Skeletal muscle cell (primary cell): Measurements from ENCODE around the gene CD93.

Experiments used
- DNase-seq: peaks from one replicate; pipeline ENCODE4 v3.0.0-alpha.2; 2010; ENCODE audit warnings: low read depth
- H3K4me3 ChIP-seq: 2 replicates; pipeline ENCODE4 v1.5.1; 2011; ENCODE audit warnings: low read depth, mild to moderate bottlenecking, control low read depth, low read length, moderate library complexity

CD93 gene

DNA sequence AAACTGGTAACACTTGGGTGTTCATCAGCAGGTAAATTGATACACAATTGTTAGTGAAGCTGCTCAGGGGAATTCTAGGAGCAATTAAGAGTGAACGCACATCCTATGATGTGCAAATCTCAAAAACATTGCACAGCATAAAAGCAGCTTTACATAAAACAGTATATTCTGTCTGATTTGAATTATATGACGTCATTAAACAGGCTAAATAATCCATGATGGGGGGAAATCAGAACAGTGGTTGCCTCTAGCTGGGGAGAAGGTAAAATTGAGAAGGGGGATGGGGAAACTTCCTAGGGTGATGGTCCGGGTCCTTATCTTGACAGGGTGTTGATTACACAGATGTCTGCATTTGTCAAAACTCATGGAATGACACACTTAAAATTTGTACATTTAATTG is 19.4 kb downstream of the CD93 start:
- no peak for DNase-seq
- H3K4me3 ChIP-seq, result no peak overlapping the region

DNA sequence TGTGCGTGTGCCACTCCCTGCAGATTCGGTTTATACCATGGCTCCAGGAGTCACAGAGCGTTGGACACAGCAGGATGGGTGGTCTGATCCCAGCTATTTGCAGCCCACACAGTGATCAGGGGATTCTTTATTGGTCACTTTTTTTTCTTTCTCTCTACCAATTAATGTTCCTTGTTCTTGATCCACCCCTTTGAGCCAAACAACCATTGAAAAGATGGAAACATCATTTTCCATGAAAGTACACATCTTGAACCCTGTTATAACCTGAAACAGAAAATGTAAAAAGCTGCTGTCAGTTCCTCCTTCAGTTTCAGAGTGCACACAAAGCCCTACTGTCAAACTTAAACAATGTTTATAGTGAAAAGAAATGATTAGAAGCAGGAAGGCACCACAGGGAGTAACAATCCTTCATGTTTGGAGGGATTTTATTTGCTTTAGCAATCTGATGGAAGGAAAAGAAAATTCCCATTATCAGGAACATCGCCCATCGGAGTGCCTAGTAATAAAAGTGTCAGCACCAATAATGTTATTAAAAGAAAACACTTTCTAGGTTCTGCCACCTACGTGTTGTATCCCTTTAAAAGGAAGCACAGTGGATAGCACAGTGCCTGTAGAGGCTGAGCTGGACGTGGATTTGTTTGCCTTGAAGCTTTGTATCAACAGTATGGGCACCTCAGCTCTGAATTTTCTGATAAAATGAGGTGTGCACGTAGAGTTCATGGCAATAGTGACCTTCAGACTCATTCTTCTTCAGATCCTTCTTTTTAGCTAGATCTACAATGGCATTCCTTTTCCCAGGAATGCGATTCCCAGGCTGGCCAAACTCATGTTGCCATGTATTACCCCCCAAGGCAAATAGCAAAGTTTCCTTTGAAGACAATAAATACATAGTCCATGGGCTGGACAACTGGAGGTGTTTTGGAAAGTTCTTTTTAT is 20.6 kb downstream of the CD93 start:
- H3K4me3 ChIP-seq, result no peak overlapping the region
- DNase-seq, result no peak

DNA sequence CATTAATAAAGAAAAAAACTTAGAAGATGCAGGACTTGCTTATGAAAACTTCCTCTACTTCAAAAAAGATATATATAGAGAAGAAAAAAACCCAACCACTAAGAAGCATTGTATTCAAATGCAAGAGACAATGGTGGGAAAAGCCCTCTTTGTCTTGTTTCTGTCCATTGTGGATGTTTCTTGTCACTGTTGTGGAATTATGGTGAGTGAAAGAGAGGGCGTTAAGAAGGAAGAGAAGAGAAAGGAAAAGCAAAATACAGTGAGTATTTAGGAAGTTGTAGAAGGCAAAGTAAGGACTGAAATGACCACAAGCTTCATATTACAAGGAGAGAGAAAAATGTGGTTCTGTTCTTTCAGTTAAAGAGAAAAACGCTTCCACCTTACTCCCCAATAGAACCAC is 22.5 kb downstream of the CD93 start:
- DNase-seq, result no peak

DNA sequence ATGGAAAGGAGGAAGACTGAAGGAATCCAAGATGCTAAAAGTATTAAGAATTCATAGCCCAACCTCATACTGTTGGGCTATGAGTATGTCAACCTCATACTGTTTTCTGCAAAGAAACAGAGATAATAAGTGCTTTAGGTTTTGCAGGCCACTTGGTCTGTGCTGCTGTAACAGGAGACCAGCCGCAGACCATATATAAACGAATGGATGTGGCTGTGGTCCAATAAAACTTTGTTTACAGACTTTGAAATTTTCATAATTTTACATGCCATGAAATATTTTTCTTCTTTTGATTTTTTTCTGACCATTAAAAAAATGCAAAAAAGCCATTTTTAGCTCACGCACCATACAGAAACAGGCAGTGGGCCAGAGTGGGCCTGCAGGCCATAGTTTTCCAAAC is 23.0 kb downstream of the CD93 start:
- DNase-seq, result no peak
- H3K4me3 ChIP-seq, result no peak overlapping the region

More for the DNA sequence above, 22.5 kb downstream of the CD93 start:
- H3K4me3 ChIP-seq, result no peak overlapping the region

DNA sequence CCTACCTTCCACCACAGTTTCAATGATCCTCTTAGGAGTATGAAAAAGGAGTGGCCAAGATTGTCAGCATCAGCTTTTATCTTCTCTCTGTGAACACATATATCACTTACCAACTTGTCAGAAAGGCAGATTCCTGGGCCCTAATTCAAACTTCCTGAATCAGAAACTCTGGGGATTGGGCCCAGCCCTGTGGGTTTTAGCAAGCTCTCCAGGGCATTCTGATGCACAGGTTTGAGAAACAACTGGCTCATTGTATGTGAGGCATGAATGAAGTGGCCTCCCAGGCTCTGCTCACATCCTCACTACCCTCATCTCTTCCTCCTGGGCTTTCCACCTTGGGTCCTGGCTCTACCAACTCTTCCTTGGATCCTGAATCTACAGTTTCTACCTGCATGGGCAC is 23.5 kb downstream of the CD93 start:
- no peak overlapping the region for H3K4me3 ChIP-seq
- DNase-seq, result no peak

DNA sequence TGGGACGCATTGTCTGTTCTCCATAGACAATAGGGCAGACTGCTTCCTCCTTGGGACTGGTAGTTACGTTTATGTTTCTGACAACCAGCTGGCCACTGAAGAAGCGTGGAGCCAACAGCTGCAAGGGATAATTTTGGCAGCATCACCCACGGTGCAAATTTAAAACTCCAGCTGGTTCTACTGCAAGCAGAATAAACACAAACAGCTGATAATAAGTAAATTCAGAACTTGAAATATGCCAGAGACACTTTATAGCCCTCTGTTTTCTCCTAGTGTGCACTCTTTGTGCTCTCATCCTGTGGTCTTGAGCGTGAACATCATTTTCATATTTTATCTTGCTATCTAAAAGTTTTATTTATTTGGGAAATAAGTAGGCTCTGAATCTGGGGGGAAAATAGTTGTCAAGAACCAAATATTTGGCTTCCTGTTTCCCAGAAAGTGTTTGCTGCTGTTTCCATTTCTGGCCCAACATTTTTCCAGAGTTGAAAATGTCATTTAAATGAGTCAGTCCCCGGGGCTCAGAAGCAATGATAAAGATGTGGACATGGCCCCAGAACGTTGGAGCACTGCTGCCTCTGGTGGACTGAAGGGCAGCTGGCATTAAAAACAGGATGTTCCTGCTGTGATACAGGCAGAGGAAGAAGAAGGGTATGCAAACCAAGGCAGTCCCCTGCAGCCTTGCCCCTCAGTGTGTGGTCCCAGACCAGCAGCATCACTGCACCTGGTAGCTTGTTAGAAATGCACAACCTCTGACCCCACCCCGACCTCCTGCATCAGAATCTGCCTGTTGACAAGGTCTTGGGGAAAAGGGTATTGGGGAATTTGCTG is 24.2 kb downstream of the CD93 start:
- no peak for DNase-seq
- no peak overlapping the region for H3K4me3 ChIP-seq

DNA sequence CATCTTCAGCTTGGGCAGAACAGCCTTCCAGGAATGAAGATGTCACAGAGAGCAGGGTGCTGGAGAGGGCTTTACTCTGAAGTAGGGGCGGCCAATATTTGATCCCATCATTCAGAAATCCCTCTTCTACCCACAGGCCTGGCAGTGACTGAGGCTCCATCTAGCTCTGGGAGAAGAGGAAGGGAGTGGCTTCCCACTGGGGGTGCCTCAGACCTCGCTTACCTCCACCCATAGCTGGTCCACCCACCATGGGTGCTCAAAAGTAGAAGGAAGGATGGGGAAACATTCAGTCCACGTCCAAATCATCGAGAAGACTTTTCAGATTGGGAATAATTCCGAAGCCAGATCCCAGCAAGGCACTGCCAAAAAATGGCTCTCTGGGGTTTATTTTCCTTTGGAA is 24.9 kb downstream of the CD93 start:
- no peak for DNase-seq
- H3K4me3 ChIP-seq, result no peak overlapping the region

DNA sequence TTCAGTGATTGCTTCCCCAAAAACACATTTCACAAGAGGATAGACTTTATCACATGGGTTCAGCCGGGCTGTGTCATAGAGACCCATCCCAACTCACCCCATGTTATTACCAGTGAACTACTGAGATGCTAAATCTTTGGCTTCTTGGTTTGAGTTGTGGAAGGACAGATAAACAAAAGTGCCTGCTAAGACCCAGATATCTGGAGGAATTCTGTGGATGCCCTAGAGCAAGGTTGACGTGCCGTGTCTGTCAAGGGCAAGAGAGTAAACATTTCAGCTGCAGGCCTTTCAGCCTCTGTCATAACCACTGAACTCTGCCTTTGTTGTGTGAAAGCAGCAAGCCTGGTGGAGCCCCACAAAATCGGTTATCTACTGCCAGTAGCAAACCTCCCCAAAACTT is 25.5 kb downstream of the CD93 start:
- no peak overlapping the region for H3K4me3 ChIP-seq

DNA sequence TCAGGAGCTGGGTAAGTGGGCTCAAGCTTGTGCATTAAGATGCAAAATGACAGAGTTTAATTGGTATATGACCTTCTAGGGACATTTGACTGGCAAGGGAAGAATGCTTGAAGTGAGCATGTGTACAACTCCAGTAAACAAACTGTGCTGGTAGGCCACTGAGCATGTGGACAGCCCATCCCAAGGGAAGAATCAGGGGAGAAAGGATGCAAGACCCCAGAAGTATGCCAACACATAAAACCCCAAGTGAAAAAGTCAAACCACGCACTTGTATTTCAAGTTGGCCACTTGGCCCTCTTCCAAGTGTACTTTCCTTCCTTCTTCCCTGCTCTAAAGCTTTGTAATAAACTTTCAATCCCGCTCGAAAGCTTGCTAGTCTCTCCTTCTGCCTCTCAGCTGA is 26.3 kb downstream of the CD93 start:
- no peak for DNase-seq
- no peak overlapping the region for H3K4me3 ChIP-seq

More for the DNA sequence above, 25.5 kb downstream of the CD93 start:
- no peak for DNase-seq

DNA sequence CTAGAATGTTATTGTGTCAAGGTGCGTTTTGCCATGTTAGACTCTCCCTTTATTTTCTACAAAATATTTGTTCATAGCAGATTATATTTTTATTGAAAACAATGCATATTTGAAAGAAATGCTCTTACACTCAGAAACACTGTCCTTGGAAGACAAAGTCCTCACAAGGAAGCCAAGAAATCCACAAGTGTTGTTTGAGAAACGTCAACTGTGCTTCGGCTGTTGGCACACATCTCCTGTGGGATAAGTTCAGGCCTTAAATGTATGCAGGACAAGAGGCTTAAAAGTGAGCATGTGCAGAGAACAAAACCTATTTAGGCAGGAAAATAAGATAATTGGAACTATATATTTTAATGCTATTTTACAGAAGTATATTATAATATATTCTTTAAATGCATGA is 27.1 kb downstream of the CD93 start:
- no peak for DNase-seq
- H3K4me3 ChIP-seq, result no peak overlapping the region

DNA sequence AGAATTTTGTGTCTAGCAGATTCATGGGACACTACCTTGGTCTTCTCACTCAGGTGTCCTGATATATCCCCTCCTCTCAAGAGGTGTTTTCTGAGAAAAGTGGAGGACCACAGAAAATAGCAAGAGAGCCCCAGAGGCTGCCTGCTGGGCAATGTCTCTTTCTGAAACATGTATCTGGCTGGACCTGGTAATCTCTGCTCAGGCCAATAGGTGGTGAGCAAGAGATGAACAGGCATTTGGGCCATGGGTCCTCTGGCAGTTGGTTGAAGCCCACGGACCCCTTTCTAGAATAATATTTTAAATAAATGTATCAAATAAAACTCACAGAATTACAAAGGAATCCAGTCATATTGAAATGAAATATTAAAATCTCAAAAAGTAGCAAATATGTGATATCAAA is 27.9 kb downstream of the CD93 start:
- DNase-seq, result no peak
- H3K4me3 ChIP-seq, result no peak overlapping the region

DNA sequence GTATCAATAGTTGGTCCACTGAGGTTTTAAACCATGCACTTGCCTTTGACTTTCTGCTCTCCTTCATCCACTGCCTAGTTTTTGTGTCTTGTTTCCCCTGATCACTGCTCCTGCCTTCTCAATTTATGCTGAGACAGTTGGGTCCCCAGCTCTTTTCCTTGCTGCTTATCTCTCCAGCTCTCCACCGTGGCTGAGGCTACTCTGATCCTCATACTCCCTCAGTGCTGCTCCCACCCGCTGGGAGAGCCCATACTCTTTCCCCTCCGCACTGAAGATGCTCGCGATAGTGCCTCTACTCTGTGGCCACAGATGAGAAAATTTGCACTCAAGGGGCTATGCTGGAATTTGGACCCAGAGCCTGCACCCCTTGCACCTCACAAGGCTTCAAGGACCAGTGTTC is 33.2 kb downstream of the CD93 start:
- DNase-seq, result no peak

DNA sequence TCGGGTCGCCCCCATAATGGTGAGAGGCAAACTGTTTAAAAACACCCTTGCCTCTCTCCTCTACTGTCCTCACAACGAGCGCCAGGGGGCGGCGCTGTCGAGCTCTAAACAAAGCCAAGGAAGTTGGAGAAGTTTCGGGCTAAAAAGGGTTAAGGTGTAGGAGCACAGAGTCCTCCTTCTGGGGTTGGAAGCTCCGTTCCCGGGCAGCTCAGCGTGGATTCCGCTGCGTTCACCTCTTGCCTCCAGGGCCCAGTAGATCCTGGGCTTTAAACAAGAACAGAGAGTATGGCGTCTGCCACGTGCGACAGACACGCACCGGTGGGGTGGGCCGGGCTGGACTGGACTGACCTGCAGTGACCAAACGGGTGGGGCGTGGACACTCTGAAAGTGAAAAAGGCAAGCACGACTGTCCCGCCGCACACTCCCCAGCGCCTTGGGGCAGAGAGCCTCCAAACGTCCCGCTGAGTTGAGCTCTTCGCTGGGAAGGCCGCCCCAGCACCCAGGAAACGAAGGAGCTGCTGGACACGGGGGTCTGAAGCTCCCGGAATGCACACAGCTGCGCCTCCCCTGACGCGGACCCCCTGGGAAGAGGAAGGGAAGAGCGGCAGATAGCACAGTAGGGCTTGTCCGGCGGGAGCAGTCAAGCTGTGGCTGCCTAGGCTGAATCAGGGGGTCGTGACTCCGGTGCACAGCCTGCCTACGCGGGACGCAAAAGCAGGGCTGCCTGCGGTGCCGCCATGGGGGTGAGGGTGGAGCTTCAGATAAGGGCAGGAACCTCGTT is 35.1 kb downstream of the CD93 start:
- peak overlapping the region; percentile 53 for H3K4me3 ChIP-seq
- DNase-seq, result peak; percentile 58

More for the DNA sequence above, 33.2 kb downstream of the CD93 start:
- H3K4me3 ChIP-seq, result no peak overlapping the region

DNA sequence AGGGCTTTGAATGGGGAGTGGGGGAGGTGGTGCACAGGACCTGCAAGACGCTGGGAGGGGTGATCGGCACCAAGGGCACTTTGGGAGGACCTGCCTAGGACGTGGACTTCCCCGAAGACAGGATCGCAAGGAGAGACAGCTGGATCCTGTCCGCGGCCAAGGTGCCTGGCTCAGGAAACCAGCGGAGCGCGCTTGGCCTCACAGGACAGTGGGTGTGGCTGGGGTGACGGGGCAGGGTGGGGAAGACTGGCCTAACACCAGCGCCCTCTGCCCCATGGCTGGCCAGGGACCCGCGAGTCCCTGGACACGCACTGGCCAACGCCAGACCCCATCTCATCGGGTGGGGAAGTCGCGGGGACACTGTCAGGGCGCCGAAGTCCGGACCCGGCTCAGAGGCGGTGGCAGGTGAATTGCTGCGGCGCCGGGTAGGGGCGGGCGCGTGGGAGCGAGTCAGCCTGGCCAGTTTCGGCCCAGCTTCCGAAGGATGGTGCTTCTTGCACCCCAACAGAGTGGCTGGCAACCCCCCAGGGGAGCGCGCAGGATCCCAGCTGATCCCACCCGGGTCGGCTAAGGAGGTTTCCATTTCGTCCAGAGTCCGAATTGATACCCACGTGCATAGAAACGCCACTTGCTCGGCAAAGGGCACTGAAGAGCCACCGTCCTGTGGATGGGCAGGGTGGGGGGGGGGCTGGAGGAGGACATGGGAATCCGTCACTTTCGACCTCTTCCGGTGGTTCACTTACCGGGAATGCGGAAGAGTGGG is 35.9 kb downstream of the CD93 start:
- H3K4me3 ChIP-seq, result peak overlapping the region; percentile 53
- no peak for DNase-seq

DNA sequence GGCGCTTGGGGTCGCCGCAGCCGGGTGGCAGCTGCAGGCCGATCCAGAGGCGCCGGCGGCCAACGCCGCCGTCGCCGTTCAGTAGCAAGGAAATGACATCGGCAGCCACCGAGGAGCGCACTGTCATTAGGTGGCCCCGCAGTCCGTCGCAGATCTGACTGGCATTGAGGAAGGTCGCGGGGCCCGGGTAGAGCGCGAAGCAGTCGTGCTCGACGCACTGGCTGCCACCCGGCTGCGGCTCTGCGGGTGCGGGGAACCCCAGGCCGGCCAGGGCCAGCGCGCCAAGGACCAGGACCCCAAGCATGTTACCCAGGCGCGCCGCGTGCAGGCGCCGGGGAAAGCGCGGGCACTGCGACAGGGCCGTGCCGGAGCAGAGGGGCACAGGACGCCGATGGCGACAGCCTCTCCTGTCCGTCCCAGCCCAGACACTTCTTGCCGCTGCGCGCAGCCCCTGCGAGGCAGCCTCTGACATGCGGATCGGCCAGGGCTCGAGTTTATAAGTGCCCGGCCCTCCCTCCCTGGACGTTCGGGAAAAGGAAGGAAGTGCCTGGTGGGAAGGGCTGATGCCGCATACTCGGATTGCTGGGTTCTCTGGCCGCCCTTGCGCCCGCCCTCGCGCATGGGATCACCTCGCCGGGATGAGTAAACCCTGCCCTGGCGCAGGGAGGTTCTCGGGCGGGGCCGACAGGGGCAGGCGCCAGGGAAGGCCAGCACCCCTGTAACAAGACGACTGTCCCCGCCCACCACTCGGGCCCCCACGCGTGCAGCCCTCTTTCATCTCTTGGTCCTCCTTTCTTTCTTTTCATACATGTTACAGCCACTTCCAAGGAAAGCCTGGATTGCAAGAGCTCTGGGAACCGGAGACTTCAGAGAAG is 36.7 kb downstream of the CD93 start, which contains the start of gene THBD:
TSS of gene THBD (minus strand) at position 472 of the 875 bp plus-strand sequence. CDS start at position 304, 168 bp downstream.
- DNase-seq, result no peak

DNA sequence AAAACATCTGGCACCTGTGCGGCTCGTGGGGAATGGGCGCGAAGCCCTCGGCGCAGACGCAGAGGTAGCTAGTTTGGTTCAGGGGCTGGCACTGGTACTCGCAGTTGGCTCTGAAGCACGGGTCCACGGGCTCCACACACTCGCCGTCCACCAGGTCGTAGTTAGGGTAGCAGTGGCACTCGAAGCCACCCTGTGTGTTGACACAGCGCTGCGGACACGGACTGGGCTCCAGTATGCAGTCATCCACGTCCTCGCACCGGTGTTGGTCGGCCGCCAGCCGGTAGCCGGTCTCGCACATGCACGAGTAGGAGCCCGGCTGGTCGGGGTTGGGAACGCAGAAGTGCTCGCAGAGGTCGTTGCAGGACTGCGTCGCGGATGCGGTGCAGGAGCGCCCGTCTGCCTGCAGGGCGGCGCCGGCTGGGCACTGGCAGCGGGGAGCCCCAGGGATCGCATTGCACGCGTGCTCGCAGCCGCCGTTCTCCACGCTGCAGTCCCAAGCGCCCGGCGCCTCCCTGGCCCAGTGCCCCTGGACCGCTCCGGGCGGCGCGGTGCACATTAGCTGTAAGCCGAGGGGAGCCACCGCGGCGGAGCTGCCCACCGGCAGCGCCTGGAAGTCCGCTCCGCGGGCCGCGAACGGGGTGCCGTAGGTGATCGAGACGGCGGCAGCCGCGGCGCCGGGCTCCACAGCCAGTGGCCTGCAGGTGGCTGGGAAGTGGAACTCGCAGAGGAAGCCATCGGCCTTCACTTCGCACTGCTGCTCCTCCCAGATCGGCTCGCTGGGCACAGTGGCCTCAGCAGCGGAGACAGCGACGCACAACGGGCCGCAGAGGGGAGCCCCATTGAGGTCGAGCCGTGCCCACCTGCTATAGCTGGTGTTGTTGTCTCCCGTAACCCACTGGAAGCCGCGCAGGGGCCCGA is 37.6 kb downstream of the CD93 start:
- DNase-seq, result no peak
- peak overlapping the region; percentile 53 for H3K4me3 ChIP-seq

More for the DNA sequence above, 36.7 kb downstream of the CD93 start, which contains the start of gene THBD:
- peak within 1 kb of the TSS; percentile 53 for H3K4me3 ChIP-seq

DNA sequence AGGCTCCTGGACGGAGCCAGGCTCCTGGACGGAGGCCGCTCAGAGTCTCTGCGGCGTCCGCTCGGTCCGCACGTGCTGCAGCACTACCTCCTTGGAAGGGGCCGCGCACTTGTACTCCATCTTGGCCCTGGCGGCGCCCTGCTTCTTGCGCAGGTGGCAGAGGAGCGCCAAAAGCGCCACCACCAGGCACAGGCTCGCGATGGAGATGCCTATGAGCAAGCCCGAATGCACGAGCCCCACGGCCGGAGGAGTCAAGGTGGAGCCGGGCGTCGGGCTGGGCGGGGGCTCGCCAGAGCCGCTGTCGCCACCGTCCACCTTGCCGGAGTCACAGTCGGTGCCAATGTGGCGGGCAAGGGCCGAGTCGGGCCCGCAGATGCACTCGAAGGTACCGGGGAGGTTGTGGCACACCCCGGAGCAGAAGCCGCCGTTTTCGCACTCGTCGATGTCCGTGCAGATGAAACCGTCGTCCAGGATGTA is 38.3 kb downstream of the CD93 start:
- no peak for DNase-seq
- peak overlapping the region; percentile 53 for H3K4me3 ChIP-seq
